KBM-7 (cell line): ENCODE data around the gene ADAM17.

Source experiments
- DNase-seq: peaks from one replicate; pipeline ENCODE4 v3.0.0-alpha.2; 2015
- in situ Hi-C: fragments of 300-500 bp; cut with MboI; formaldehyde crosslinking; loops from 2 replicates; pipeline ENCODE4 v1.14.3; 2020; ENCODE audit warnings: low sequenced_read_pairs, low pct_unique_long_range_greater_than_20kb, mixed read lengths

Gene ADAM17

GRCh38 chr2:9441556-9441955 is 114.1 kb downstream of the ADAM17 start:
- no peak for DNase-seq
- in situ Hi-C loops = no loop called here

DNA sequence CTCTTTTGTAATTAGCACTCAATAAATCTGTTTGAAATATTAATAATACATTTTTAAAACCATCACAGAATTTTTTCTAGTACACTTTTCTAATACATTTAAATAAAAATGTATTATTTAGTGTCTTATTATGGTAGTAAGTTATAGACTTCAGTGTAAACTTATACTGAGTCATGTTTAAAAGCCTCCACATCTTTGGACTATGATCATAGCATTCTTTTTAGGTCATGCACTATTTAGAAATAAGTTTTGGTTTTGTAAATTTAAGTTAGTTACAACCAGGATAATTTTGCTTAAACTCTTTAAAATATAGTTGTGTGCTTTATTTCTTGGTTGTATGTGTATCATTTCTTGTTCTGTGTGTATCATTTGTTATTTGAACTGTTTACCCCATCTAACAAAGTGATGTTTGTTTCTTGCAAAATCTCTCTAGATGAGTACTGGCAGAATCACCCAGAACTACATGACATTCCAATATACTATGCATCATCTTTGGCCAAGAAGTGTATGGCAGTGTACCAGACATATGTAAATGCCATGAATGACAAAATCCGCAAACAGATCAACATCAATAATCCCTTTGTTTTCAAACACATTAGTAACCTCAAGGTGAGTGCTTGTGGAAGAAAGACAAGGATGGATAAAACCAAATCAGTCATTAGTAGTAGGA is 115.4 kb downstream of the ADAM17 start:
- in situ Hi-C loops = no loop called here
- DNase-seq = no peak

DNA sequence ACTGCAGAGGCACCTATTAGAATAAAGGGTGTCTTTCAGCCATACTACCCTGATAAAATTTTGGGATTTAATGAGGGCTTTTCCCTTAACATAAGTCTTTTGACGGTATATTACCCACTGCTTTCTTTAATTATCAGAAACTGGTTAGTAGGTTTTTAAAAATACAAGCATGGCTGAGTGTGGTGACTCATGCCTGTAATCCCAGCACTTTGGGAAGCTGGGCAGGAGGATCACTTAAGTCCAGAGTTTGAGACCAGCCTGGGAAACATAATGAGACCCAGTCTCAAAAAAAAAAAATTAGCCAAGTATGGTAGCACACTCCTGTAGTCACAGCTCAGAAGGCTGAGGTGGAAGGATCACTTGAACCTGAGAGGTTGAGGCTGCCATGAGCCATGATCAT is 116.1 kb downstream of the ADAM17 start:
- in situ Hi-C loops = no loop called here
- no peak for DNase-seq
